T follicular helper cell (primary cell): ENCODE results near the gene ABCC6.
"Not testable (repeated sequence)": the region's sequence is repeated elsewhere in the genome, so short reads cannot be mapped to it uniquely, and the experiment has no call there.

Experiments used
- DNase-seq: peaks from one replicate; pipeline ENCODE4 v3.0.0-alpha.2; 2020; ENCODE audit warnings: low read depth

The ABCC6 gene

GRCh38 chr16:16223662-16224241, 458 bp upstream of the ABCC6 start:
- not testable (repeated sequence) for DNase-seq

GRCh38 chr16:16221382-16221781, 1.9 kb downstream of the ABCC6 start:
- not testable (repeated sequence) for DNase-seq

GRCh38 chr16:16220449-16220848, 2.8 kb downstream of the ABCC6 start:
- not testable (repeated sequence) for DNase-seq

- DNase-seq = not testable (repeated sequence)
These were observed 4.5 kb downstream of the ABCC6 start for GRCh38 chr16:16218787-16219186.

GRCh38 chr16:16218349-16218748, 4.9 kb downstream of the ABCC6 start:
- not testable (repeated sequence) for DNase-seq

- DNase-seq = not testable (repeated sequence)
These were observed 9.4 kb downstream of the ABCC6 start for GRCh38 chr16:16213863-16214293.

- DNase-seq = not testable (repeated sequence)
These were observed 11.9 kb downstream of the ABCC6 start for GRCh38 chr16:16211404-16211803.

- not testable (repeated sequence) for DNase-seq
These were observed 14.8 kb downstream of the ABCC6 start for GRCh38 chr16:16208461-16208860.

- DNase-seq = not testable (repeated sequence)
These were observed 15.4 kb downstream of the ABCC6 start for GRCh38 chr16:16207787-16208334.

GRCh38 chr16:16207097-16207786, 16.1 kb downstream of the ABCC6 start:
- DNase-seq = not testable (repeated sequence)

GRCh38 chr16:16205864-16206263, 17.4 kb downstream of the ABCC6 start:
- DNase-seq = not testable (repeated sequence)

- DNase-seq = not testable (repeated sequence)
These were observed 18.7 kb downstream of the ABCC6 start for GRCh38 chr16:16204552-16204951.

- not testable (repeated sequence) for DNase-seq
These were observed 19.8 kb downstream of the ABCC6 start for GRCh38 chr16:16203494-16203893.

- DNase-seq = peak; percentile 4
These were observed 20.7 kb downstream of the ABCC6 start for GRCh38 chr16:16202400-16203143.

GRCh38 chr16:16201880-16202279, 21.4 kb downstream of the ABCC6 start:
- DNase-seq = not testable (repeated sequence)

- not testable (repeated sequence) for DNase-seq
These were observed 22.9 kb downstream of the ABCC6 start for GRCh38 chr16:16200391-16200790.

GRCh38 chr16:16199428-16199827, 23.9 kb downstream of the ABCC6 start:
- DNase-seq = not testable (repeated sequence)

GRCh38 chr16:16197966-16198365, 25.3 kb downstream of the ABCC6 start:
- no peak for DNase-seq

GRCh38 chr16:16197331-16197730, 26.0 kb downstream of the ABCC6 start:
- no peak for DNase-seq

- DNase-seq = no peak
These were observed 27.2 kb downstream of the ABCC6 start for GRCh38 chr16:16196099-16196498.

GRCh38 chr16:16191493-16192167, 31.7 kb downstream of the ABCC6 start:
- DNase-seq = no peak

GRCh38 chr16:16190966-16191365, 32.3 kb downstream of the ABCC6 start:
- not testable (repeated sequence) for DNase-seq
